ENCODE data around the gene CLDN34.

GRCh38 chrX:9983846-9984245 lies 16.7 kb downstream of the CLDN34 start:
- TF ChIP-seq RAD21 (IDR thresholded peaks at IDR 0.05; ENCODE audit: low read depth) (no peak), MAX (IDR thresholded peaks at IDR 0.05) (no peak), CEBPB (IDR thresholded peaks at IDR 0.05) (no peak)
